Lower leg skin (tissue), 4 donors: ENCODE measurements around the gene GOLGA8S. TPM values are rescaled to one million over a fixed set of nuclear protein-coding genes. Genes with fewer than 3 reads are reported as not detected.
"Not testable (repeated sequence)": the region's sequence is repeated elsewhere in the genome, so short reads cannot be mapped to it uniquely, and the experiment has no call there.

Experiments
- DNase-seq, 2 donors: peaks; one replicate each; pipeline ENCODE4 v3.0.0-alpha.2; 2019; ENCODE audit warnings: low spot score in 2 of 2
- H3K4me3 ChIP-seq: fragments of 200-600 bp; sonication (generic); 2 replicates; pipeline ENCODE4 v1.5.1; 2017; ENCODE audit warnings: mild to moderate bottlenecking, low read depth; ENCODE audit not compliant: poor library complexity, severe bottlenecking
- CTCF ChIP-seq, 3 donors: fragments of 450-650 bp; IDR thresholded peaks; one replicate each; pipeline ENCODE4 v1.5.1; 2016; ENCODE audit warnings: antibody characterized with exemption in 3 of 3, mild to moderate bottlenecking in 3 of 3, moderate library complexity in 2 of 3
- POLR2A ChIP-seq, 2 donors: fragments of 450-650 bp; IDR thresholded peaks; one replicate each; pipeline ENCODE4 v1.6.1; 2016 to 2017; ENCODE audit warnings: antibody characterized with exemption in 2 of 2, mild to moderate bottlenecking in 1 of 2, moderate library complexity in 1 of 2
- WGBS, 2 donors: methylation state at CpG; one replicate each; pipeline ENCODE4 v1.1.5; 2018; 5-methylcytosine and 5-hydroxymethylcytosine counted together
- intact Hi-C: fragments of 100-400 bp; cut with DNase I; formaldehyde crosslinking; loops from one replicate; pipeline ENCODE4 v1.15.0; 2023; ENCODE audit warnings: low total_unique reads
- total RNA-seq, 4 donors: library from RNA; depleted of rRNA; stranded (reverse); fragments of >200 nt; gene quantifications; one replicate each; pipeline ENCODE4 v1.1.0, GENCODE V29; 2016

GOLGA8S gene
- total RNA-seq, 4 donors from 2014 or later = 0.17 TPM; not detected in 3

- H3K4me3 ChIP-seq = no peak overlapping the region
- no peak for TF ChIP-seq CTCF (IDR thresholded peaks at IDR 0.05)
- no peak for TF ChIP-seq POLR2A (IDR thresholded peaks at IDR 0.05)
- 75 to 86% methylated on average over 15 of the region's 15 CpGs for WGBS, 2 donors
- intact Hi-C loops = no loop called here
- peak in 1 of 2 donors; percentile 69 for DNase-seq
These were observed 17.7 kb downstream of the GOLGA8S start for GRCh38 chr15:23372284-23372683.

- DNase-seq = peak in 1 of 2 donors; percentile 67
- WGBS, 2 donors = 96% methylated on average over 40 of the region's 40 CpGs
- H3K4me3 ChIP-seq, intact Hi-C loops: not testable (repeated sequence)
These were observed 18.5 kb downstream of the GOLGA8S start for GRCh38 chr15:23372891-23373600.

GRCh38 chr15:23374226-23374625 lies 19.7 kb downstream of the GOLGA8S start:
- peak in 1 of 2 donors; percentile 58 for DNase-seq
- WGBS, 2 donors = 82 to 89% methylated on average over 11 of the region's 11 CpGs
- intact Hi-C loops, H3K4me3 ChIP-seq: not testable (repeated sequence)

- DNase-seq = peak in 1 of 2 donors; percentile 54
- WGBS, 2 donors = 92 to 94% methylated on average over 12 to 13 of the region's 13 CpGs
- H3K4me3 ChIP-seq, intact Hi-C loops: not testable (repeated sequence)
These were observed 24.4 kb downstream of the GOLGA8S start for GRCh38 chr15:23378946-23379345.

- peak in 1 of 2 donors; percentile 25 for DNase-seq
- H3K4me3 ChIP-seq, intact Hi-C loops: not testable (repeated sequence)
- WGBS, 2 donors = 59 to 61% methylated on average over 4 of the region's 4 CpGs
These were observed 26.2 kb downstream of the GOLGA8S start for GRCh38 chr15:23380700-23381099.

- DNase-seq = peak in 1 of 2 donors; percentile 65
- WGBS, 2 donors = 46 to 50% methylated on average over 7 of the region's 7 CpGs
- intact Hi-C loops = not testable (repeated sequence)
These were observed 26.6 kb downstream of the GOLGA8S start for GRCh38 chr15:23381192-23381591.

GRCh38 chr15:23384371-23384770 lies 29.8 kb downstream of the GOLGA8S start:
- TF ChIP-seq POLR2A (IDR thresholded peaks at IDR 0.05) (no peak), CTCF (IDR thresholded peaks at IDR 0.05) (no peak)
- H3K4me3 ChIP-seq = no peak overlapping the region
- peak in 1 of 2 donors; percentile 10 for DNase-seq
- intact Hi-C loops = no loop called here

More at GRCh38 chr15:23381192-23381591, 26.6 kb downstream of the GOLGA8S start:
- not testable (repeated sequence) for H3K4me3 ChIP-seq

- peak in 1 of 2 donors; percentile 70 for DNase-seq
- intact Hi-C loops = no loop called here
- H3K4me3 ChIP-seq = no peak overlapping the region
- no peak for TF ChIP-seq CTCF (IDR thresholded peaks at IDR 0.05)
- no peak for TF ChIP-seq POLR2A (IDR thresholded peaks at IDR 0.05)
- 72 to 80% methylated on average over 11 of the region's 11 CpGs for WGBS, 2 donors
These were observed 31.4 kb downstream of the GOLGA8S start for GRCh38 chr15:23385886-23386430.
